Fibroblast of lung (primary cell): ENCODE measurements around the gene UBN2. TPM values are rescaled to one million over a fixed set of nuclear protein-coding genes. Genes with fewer than 3 reads are reported as not detected.

Source experiments
- DNase-seq, 2 donors: peaks; one replicate each; pipeline versions ENCODE4 v3.0.0 to v3.0.0-alpha.2; 2010; ENCODE audit warnings: low read depth in 2 of 2
- H2AFZ ChIP-seq: 2 replicates; pipeline ENCODE4 v1.5.1; 2012; ENCODE audit warnings: low read length, control low read depth, inconsistent platforms
- H3K27ac ChIP-seq: 2 replicates; pipeline ENCODE4 v1.5.1; 2011; ENCODE audit warnings: low read length, control low read depth; ENCODE audit not compliant: insufficient read depth
- H3K27me3 ChIP-seq: 2 replicates; pipeline ENCODE4 v1.5.1; 2011; ENCODE audit warnings: mild to moderate bottlenecking, low read length; ENCODE audit not compliant: control insufficient read depth, insufficient read depth
- H3K36me3 ChIP-seq: 2 replicates; pipeline ENCODE4 v1.5.1; 2011; ENCODE audit warnings: low read length; ENCODE audit not compliant: control insufficient read depth, insufficient read depth
- H3K4me1 ChIP-seq: 2 replicates; pipeline ENCODE4 v1.5.1; 2011; ENCODE audit warnings: low read length; ENCODE audit not compliant: control insufficient read depth, insufficient read depth; ENCODE audit errors: extremely low read depth
- H3K4me2 ChIP-seq: 2 replicates; pipeline ENCODE4 v1.5.1; 2011; ENCODE audit warnings: low read length, control low read depth; ENCODE audit not compliant: insufficient read depth; ENCODE audit errors: extremely low read depth
- H3K4me3 ChIP-seq, 4 experiments: fragments of 200-600 bp in 1 of 4; sonication (generic) in 1 of 4; replicated peaks in 1 of 4; 2 replicates each; pipeline ENCODE4 v1.5.1; 2011 to 2016; ENCODE audit warnings: low read length in 4 of 4, low read depth in 3 of 4, mild to moderate bottlenecking in 3 of 4, control low read depth in 2 of 4, inconsistent platforms in 1 of 4, mixed read lengths in 1 of 4; ENCODE audit not compliant: insufficient read depth in 1 of 4; ENCODE audit errors: control extremely low read depth in 1 of 4
- H3K79me2 ChIP-seq: 2 replicates; pipeline ENCODE4 v1.5.1; 2012; ENCODE audit warnings: mild to moderate bottlenecking, low read length, inconsistent platforms; ENCODE audit not compliant: control insufficient read depth, insufficient read depth
- H3K9ac ChIP-seq: 2 replicates; pipeline ENCODE4 v1.5.1; 2011; ENCODE audit warnings: mild to moderate bottlenecking, low read length, control low read depth; ENCODE audit not compliant: insufficient read depth
- H3K9me3 ChIP-seq: 2 replicates; pipeline ENCODE4 v1.5.1; 2012; ENCODE audit warnings: low read depth, low read length; ENCODE audit not compliant: control insufficient read depth, insufficient read depth
- H4K20me1 ChIP-seq: 2 replicates; pipeline ENCODE4 v1.5.1; 2011; ENCODE audit warnings: low read length; ENCODE audit not compliant: control insufficient read depth, insufficient read depth; ENCODE audit errors: extremely low read depth
- CTCF ChIP-seq, 2 donors: IDR thresholded peaks in 1 of 2; conservative IDR thresholded peaks in 1 of 2; 1 replicate in 1 of 2; 2 replicates in 1 of 2; pipeline ENCODE4 v1.5.1; 2011 to 2012; ENCODE audit warnings: low read length in 2 of 2, control low read depth in 1 of 2, inconsistent platforms in 1 of 2, low read depth in 1 of 2, mild to moderate bottlenecking in 1 of 2
- EZH2 ChIP-seq: IDR thresholded peaks from 2 replicates; pipeline ENCODE4 v1.5.1; 2012; ENCODE audit warnings: low read length, control low read depth, mild to moderate bottlenecking; ENCODE audit errors: missing control alignments
- polyA plus RNA-seq, 2 donors: library from polyadenylated mRNA; depleted of rRNA in 1 of 2; stranded (reverse) in 1 of 2; unstranded in 1 of 2; fragments of >200 nt; gene quantifications; 2 replicates each; pipeline ENCODE4 v1.2.1, GENCODE V29; 2011 to 2012; ENCODE audit warnings: missing spikeins in 1 of 2
- total RNA-seq: library from RNA; depleted of rRNA; stranded (reverse); fragments of >200 nt; gene quantifications from 2 replicates; pipeline ENCODE4 v1.2.1, GENCODE V29; 2014

The UBN2 gene
- total and polyA plus RNA-seq, 2 donors (not counting 1 experiment from before 2014, with no cell fraction given), result 2.2 to 5.9 TPM

DNA sequence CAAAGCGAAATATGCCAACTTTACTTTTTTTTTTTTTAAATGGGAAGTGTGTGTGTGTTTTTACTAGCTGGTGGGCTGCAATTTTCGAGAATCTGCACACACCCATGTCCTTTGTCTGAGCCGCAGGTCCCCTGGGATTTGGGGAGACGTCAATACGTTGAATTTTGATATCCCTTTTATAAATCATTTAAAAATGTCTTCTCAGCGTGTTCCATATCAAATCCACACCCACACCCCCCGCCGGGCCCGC lies 109.7 kb downstream of the UBN2 start:
- peak overlapping the region; percentile 97 for H3K9ac ChIP-seq

GRCh38 chr7:139341058-139341775 lies 110.2 kb downstream of the UBN2 start, which contains the start of gene FMC1:
Gene FMC1, plus strand, starts transcription at chr7:139341337. Its CDS starts 48 bp downstream, at chr7:139341385.
- Histone ChIP-seq H3K4me3 (peak within 1 kb of the TSS; percentile 75 to 96 (median 87)), H3K4me2 (peak within 1 kb of the TSS; percentile 94), H3K27ac (peak within 1 kb of the TSS; percentile 97), H3K9ac (peak within 1 kb of the TSS; percentile 97), H2AFZ (peak within 1 kb of the TSS; percentile 86), H4K20me1 (no peaks in the 10 kb centered on the region), H3K4me1 (peaks cover 4% of the 10 kb centered on the region), H3K79me2 (peaks cover 6% of the 10 kb centered on the region), H3K36me3 (no peaks in the 10 kb centered on the region), H3K27me3 (no peaks in the 10 kb centered on the region), H3K9me3 (no peaks in the 10 kb centered on the region)
- peak; percentile 93 to 96 for DNase-seq
- peak; percentile 26 to 35 for TF ChIP-seq CTCF (conservative IDR thresholded peaks at IDR 0.05 in 1 of 2, IDR thresholded peaks at IDR 0.05 in 1 of 2; ENCODE audit: low read depth in 1 of 2, low read length in 2 of 2)
- no peak for TF ChIP-seq EZH2

More for the DNA sequence above, 109.7 kb downstream of the UBN2 start:
- Histone ChIP-seq H2AFZ (peak overlapping the region; percentile 86), H3K4me2 (peak overlapping the region; percentile 94), H3K27ac (peak overlapping the region; percentile 97), H3K9me3 (no peaks in the 10 kb centered on the region), H3K4me1 (peaks cover 4% of the 10 kb centered on the region), H3K36me3 (no peaks in the 10 kb centered on the region), H3K79me2 (peaks cover 6% of the 10 kb centered on the region), H3K4me3 (peak overlapping the region; percentile 75 to 96 (median 87)), H3K27me3 (no peaks in the 10 kb centered on the region), H4K20me1 (no peaks in the 10 kb centered on the region)
- DNase-seq, result no peak
- TF ChIP-seq CTCF (conservative IDR thresholded peaks at IDR 0.05 in 1 of 2, IDR thresholded peaks at IDR 0.05 in 1 of 2; ENCODE audit: low read depth in 1 of 2, low read length in 2 of 2), result no peak
- TF ChIP-seq EZH2, result no peak

- peak overlapping the region; percentile 97 for H3K27ac ChIP-seq
- no peak for DNase-seq
- no peaks in the 10 kb centered on the region for H3K36me3 ChIP-seq
- H3K79me2 ChIP-seq, result peaks cover 6% of the 10 kb centered on the region
- H3K27me3 ChIP-seq, result no peaks in the 10 kb centered on the region
- no peak for TF ChIP-seq EZH2
- TF ChIP-seq CTCF (conservative IDR thresholded peaks at IDR 0.05 in 1 of 2, IDR thresholded peaks at IDR 0.05 in 1 of 2; ENCODE audit: low read depth in 1 of 2, low read length in 2 of 2), result no peak
- H3K4me2 ChIP-seq, result peak overlapping the region; percentile 94
- H4K20me1 ChIP-seq, result no peaks in the 10 kb centered on the region
- no peaks in the 10 kb centered on the region for H3K9me3 ChIP-seq
- H2AFZ ChIP-seq, result peak overlapping the region; percentile 76
- H3K9ac ChIP-seq, result peak overlapping the region; percentile 97
- peak overlapping the region; percentile 75 to 96 (median 87) for H3K4me3 ChIP-seq
- peaks cover 4% of the 10 kb centered on the region for H3K4me1 ChIP-seq
Observed at GRCh38 chr7:139341776-139342226, 110.8 kb downstream of the UBN2 start.
